Prostate gland (tissue), 2 donors: Measurements from ENCODE around the gene SAMD10. TPM values are rescaled to one million over a fixed set of nuclear protein-coding genes. Genes with fewer than 3 reads are reported as not detected.

Source experiments
- DNase-seq: peaks from one replicate; pipeline ENCODE4 v3.0.0-alpha.2; 2019; ENCODE audit warnings: low spot score
- H3K27ac ChIP-seq, 2 donors: fragments of 200-600 bp; sonication (generic); 2 replicates each; pipeline ENCODE4 v1.5.1; 2017 to 2019
- H3K27me3 ChIP-seq: fragments of 200-600 bp; sonication (generic); replicated peaks from 2 replicates; pipeline ENCODE4 v1.5.1; 2019; ENCODE audit not compliant: insufficient read depth
- H3K36me3 ChIP-seq, 2 donors: fragments of 200-600 bp; sonication (generic); 1 replicate in 1 of 2; 2 replicates in 1 of 2; pipeline versions ENCODE4 v1.5.1 to v1.8.1; 2017 to 2019
- H3K4me1 ChIP-seq: fragments of 200-600 bp; sonication (generic); replicated peaks from 2 replicates; pipeline ENCODE4 v1.5.1; 2019
- H3K4me3 ChIP-seq, 2 donors: fragments of 200-600 bp; sonication (generic); 2 replicates each; pipeline ENCODE4 v1.5.1; 2017 to 2019
- H3K9me3 ChIP-seq: fragments of 200-600 bp; sonication (generic); 2 replicates; pipeline ENCODE4 v1.5.1; 2017
- POLR2A ChIP-seq: fragments of 450-650 bp; IDR thresholded peaks from one replicate; pipeline ENCODE4 v1.6.1; 2016; ENCODE audit warnings: antibody characterized with exemption, mild to moderate bottlenecking
- POLR2AphosphoS5 ChIP-seq: sonication (generic); formaldehyde crosslinking; IDR thresholded peaks from one replicate; pipeline ENCODE4 v1.6.1; 2017; ENCODE audit warnings: antibody characterized with exemption
- WGBS: methylation state at CpG from one replicate; pipeline ENCODE4 v1.1.5; 2018; 5-methylcytosine and 5-hydroxymethylcytosine counted together
- intact Hi-C: fragments of 100-400 bp; cut with DNase I; formaldehyde crosslinking; loops from one replicate; pipeline ENCODE4 v1.14.2; 2022
- total RNA-seq, 2 donors: library from RNA; depleted of rRNA; stranded (reverse); fragments of >200 nt; gene quantifications; one replicate each; pipeline ENCODE4 v1.1.0, GENCODE V29; 2016
- TF ChIP-seq, protein P1 (sequence below), 4 experiments: fragments of 200-600 bp in 2 of 4; fragments of 450-650 bp in 2 of 4; sonication (generic) in 2 of 4; IDR thresholded peaks; 1 replicate in 3 of 4; 2 replicates in 1 of 4; pipeline ENCODE4 v1.5.1; 2016 to 2019; ENCODE audit warnings: antibody characterized with exemption in 4 of 4, mild to moderate bottlenecking in 2 of 4, moderate library complexity in 2 of 4

Gene SAMD10
- total RNA-seq, 2 donors from 2014 or later = 6.0 to 14.7 TPM

DNA sequence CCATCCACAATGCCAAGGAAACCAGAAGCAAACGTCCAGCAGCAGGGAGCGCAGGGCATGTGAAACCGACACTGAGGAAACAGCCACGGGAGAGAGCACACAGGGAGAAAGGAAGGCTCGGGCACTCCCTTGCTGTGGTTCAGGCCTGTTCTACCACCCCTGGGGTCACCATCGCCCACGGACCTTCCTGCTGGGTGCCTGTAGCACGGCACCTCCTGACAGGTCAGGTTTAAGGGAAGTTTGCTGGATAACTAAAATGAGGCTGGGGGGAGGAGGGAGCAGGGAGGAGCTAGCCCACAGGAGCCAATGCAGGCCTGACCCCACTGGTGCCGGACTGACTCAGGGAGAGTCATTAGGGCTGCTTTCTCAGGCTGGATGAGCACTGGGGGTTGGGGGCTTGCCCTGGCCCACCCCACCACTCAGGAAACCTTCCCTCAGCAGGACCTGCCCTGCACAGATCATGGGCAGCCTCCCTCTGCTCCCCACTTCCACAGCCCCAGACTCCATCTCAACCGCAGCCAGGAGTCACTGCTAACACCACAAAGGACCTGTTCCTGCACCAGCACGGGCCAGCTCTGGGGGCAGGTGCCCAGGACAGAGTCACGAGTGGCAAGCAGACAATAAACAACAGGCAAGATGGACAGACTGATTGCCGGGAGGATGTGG is 25.5 kb downstream of the SAMD10 start:
- WGBS = 57% methylated on average over 13 of the region's 13 CpGs
- H3K27ac ChIP-seq = no peak overlapping the region
- peaks cover 48% of the 10 kb centered on the region for H3K4me1 ChIP-seq
- H3K36me3 ChIP-seq = peaks cover 0 to under 1% of the 10 kb centered on the region in 2 donors
- TF ChIP-seq, protein P1, sequence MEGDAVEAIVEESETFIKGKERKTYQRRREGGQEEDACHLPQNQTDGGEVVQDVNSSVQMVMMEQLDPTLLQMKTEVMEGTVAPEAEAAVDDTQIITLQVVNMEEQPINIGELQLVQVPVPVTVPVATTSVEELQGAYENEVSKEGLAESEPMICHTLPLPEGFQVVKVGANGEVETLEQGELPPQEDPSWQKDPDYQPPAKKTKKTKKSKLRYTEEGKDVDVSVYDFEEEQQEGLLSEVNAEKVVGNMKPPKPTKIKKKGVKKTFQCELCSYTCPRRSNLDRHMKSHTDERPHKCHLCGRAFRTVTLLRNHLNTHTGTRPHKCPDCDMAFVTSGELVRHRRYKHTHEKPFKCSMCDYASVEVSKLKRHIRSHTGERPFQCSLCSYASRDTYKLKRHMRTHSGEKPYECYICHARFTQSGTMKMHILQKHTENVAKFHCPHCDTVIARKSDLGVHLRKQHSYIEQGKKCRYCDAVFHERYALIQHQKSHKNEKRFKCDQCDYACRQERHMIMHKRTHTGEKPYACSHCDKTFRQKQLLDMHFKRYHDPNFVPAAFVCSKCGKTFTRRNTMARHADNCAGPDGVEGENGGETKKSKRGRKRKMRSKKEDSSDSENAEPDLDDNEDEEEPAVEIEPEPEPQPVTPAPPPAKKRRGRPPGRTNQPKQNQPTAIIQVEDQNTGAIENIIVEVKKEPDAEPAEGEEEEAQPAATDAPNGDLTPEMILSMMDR (IDR thresholded peaks at IDR 0.05) = no peak
- TF ChIP-seq POLR2AphosphoS5 (no peak), POLR2A (no peak)
- no peaks in the 10 kb centered on the region for H3K27me3 ChIP-seq
- intact Hi-C loops = no loop called here
- no peak for DNase-seq
- H3K9me3 ChIP-seq = no peaks in the 10 kb centered on the region
- no peak overlapping the region for H3K4me3 ChIP-seq

GRCh38 chr20:63952769-63953168 is 26.7 kb downstream of the SAMD10 start:
- Histone ChIP-seq H3K9me3 (no peaks in the 10 kb centered on the region), H3K27me3 (no peaks in the 10 kb centered on the region), H3K36me3 (no peaks in the 10 kb centered on the region), H3K27ac (peak overlapping the region; percentile 87 to 90), H3K4me3 (no peak overlapping the region), H3K4me1 (peaks cover 56% of the 10 kb centered on the region)
- intact Hi-C loops = no loop called here
- no peak for TF ChIP-seq POLR2A
- TF ChIP-seq, protein P1 (IDR thresholded peaks at IDR 0.05) = no peak
- no peak for TF ChIP-seq POLR2AphosphoS5
- WGBS = 85% methylated on average over 14 of the region's 14 CpGs
- no peak for DNase-seq

DNA sequence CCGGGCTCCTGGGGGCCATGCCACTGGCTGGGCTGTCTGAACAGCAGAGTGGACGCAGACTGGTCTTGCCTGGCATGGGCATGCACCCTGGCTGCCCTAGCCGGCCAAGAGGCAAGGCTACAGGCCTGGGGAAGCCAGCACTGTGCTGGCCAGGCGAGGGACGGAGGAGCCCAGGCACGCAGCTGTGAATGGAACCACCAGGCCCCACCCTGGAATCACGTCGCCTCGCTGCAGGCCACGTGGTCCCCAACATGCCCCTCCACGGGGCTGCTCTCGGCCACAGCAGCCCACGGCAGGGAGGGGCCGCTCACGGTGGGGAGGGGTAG is 27.3 kb downstream of the SAMD10 start:
- DNase-seq = no peak
- Histone ChIP-seq H3K27ac (peak overlapping the region; percentile 87 to 90), H3K4me1 (peaks cover 57% of the 10 kb centered on the region), H3K27me3 (no peaks in the 10 kb centered on the region), H3K9me3 (no peaks in the 10 kb centered on the region), H3K36me3 (no peaks in the 10 kb centered on the region), H3K4me3 (no peak overlapping the region)
- intact Hi-C loops = no loop called here
- TF ChIP-seq, protein P1 (IDR thresholded peaks at IDR 0.05) = no peak
- TF ChIP-seq POLR2A (no peak), POLR2AphosphoS5 (no peak)
- 62% methylated on average over 15 of the region's 15 CpGs for WGBS

- Histone ChIP-seq H3K27ac (peak overlapping the region; percentile 87 to 90), H3K36me3 (no peaks in the 10 kb centered on the region), H3K9me3 (no peaks in the 10 kb centered on the region), H3K4me3 (no peak overlapping the region), H3K4me1 (peaks cover 56% of the 10 kb centered on the region), H3K27me3 (no peaks in the 10 kb centered on the region)
- 45% methylated on average over 17 of the region's 17 CpGs for WGBS
- intact Hi-C loops = no loop called here
- peak; percentile 15 for TF ChIP-seq POLR2A
- TF ChIP-seq, protein P1 (IDR thresholded peaks at IDR 0.05) = no peak
- peak; percentile 57 for TF ChIP-seq POLR2AphosphoS5
- peak; percentile 51 for DNase-seq
Measured at GRCh38 chr20:63951398-63952209, 27.8 kb downstream of the SAMD10 start.
